IMR-90 (cell line): ENCODE measurements around the gene KRT35. TPM values are rescaled to one million over a fixed set of nuclear protein-coding genes. Genes with fewer than 3 reads are reported as not detected.
A peak's percentile ranks its signal among the peaks of the same experiment; 100 is the strongest.

Source experiments
- ATAC-seq: fragments of 200-7000 bp; cut with Tn5 transposase; 2 replicates; pipeline ENCODE4 v1.9.1; 2020; ENCODE audit warnings: low read depth, mild to moderate bottlenecking, moderate library complexity
- BruUV-seq: library from RNA; stranded (reverse); fragments of 400-500 nt; replicated peaks from 2 replicates; lab custom pipeline; 2021; lab: Mats Ljungman, UMichigan
- CTCF ChIA-PET: fragments of 300-600 bp; formaldehyde crosslinking; extraction: SDS; loops from one replicate; lab custom pipeline; 2021; ENCODE audit warnings: antibody characterized with exemption; lab: Yijun Ruan, JAX
- POLR2A ChIA-PET: fragments of 300-600 bp; sonication (Branson Sonifier 250); formaldehyde crosslinking; loops from one replicate; lab custom pipeline; 2022; ENCODE audit warnings: antibody characterized with exemption; ENCODE audit not compliant: unreplicated experiment; lab: Charles Lee
- DNase-seq: peaks from one replicate; pipeline ENCODE4 v3.0.0; 2013
- H2AFZ ChIP-seq: replicated peaks from 2 replicates; pipeline ENCODE3; 2013; ENCODE audit warnings: low read length, mild to moderate bottlenecking; ENCODE audit not compliant: poor library complexity
- H2AK5ac ChIP-seq: 2 replicates; pipeline ENCODE4 v1.6.1; 2013; ENCODE audit warnings: low read depth, low read length, inconsistent platforms
- H2AK9ac ChIP-seq: replicated peaks from 2 replicates; pipeline ENCODE3; 2013; ENCODE audit warnings: mild to moderate bottlenecking, low read depth, low read length, moderate library complexity; ENCODE audit not compliant: poor library complexity
- H2BK120ac ChIP-seq: 2 replicates; pipeline ENCODE4 v1.6.1; 2013; ENCODE audit warnings: low read depth, low read length, inconsistent platforms
- H2BK15ac ChIP-seq: 3 replicates; pipeline ENCODE4 v1.6.1; 2013; ENCODE audit warnings: low read depth, low read length, inconsistent platforms
- H2BK20ac ChIP-seq: 2 replicates; pipeline ENCODE4 v1.6.1; 2013; ENCODE audit warnings: low read depth, mild to moderate bottlenecking, inconsistent platforms, low read length, moderate library complexity
- H2BK5ac ChIP-seq: 2 replicates; pipeline ENCODE4 v1.6.1; 2013; ENCODE audit warnings: mild to moderate bottlenecking, low read depth, low read length, inconsistent platforms; ENCODE audit not compliant: poor library complexity, severe bottlenecking
- H3K14ac ChIP-seq: replicated peaks from 2 replicates; pipeline ENCODE4 v1.6.1; 2013; ENCODE audit warnings: low read depth, low read length, inconsistent platforms
- H3K18ac ChIP-seq: 2 replicates; pipeline ENCODE4 v1.6.1; 2013; ENCODE audit warnings: low read depth, low read length, control low read depth
- H3K23ac ChIP-seq: 2 replicates; pipeline ENCODE4 v1.6.1; 2013; ENCODE audit warnings: low read depth, low read length, inconsistent platforms
- H3K27ac ChIP-seq: 2 replicates; pipeline ENCODE4 v1.5.1; 2013; ENCODE audit warnings: mild to moderate bottlenecking, control low read depth, low read length; ENCODE audit not compliant: insufficient read depth
- H3K27me3 ChIP-seq: 2 replicates; pipeline ENCODE4 v1.6.1; 2013; ENCODE audit warnings: low read length; ENCODE audit not compliant: control insufficient read depth, insufficient read depth
- H3K36me3 ChIP-seq: 2 replicates; pipeline ENCODE4 v1.6.1; 2013; ENCODE audit warnings: low read length, mixed read lengths; ENCODE audit not compliant: control insufficient read depth, insufficient read depth
- H3K4ac ChIP-seq: 2 replicates; pipeline ENCODE4 v1.6.1; 2013; ENCODE audit warnings: low read depth, low read length, inconsistent platforms
- H3K4me1 ChIP-seq: 2 replicates; pipeline ENCODE4 v1.6.1; 2013; ENCODE audit warnings: low read length, mixed read lengths; ENCODE audit not compliant: control insufficient read depth, insufficient read depth
- H3K4me2 ChIP-seq: 2 replicates; pipeline ENCODE4 v1.6.1; 2013; ENCODE audit warnings: low read depth, mild to moderate bottlenecking, control low read depth, low read length, moderate library complexity
- H3K4me3 ChIP-seq: 2 replicates; pipeline ENCODE4 v1.5.1; 2013; ENCODE audit warnings: low read depth, mild to moderate bottlenecking, control low read depth, low read length, moderate library complexity; ENCODE audit not compliant: insufficient read depth
- H3K56ac ChIP-seq: 2 replicates; pipeline ENCODE4 v1.6.1; 2013; ENCODE audit warnings: low read length, inconsistent platforms; ENCODE audit not compliant: insufficient read depth; ENCODE audit errors: extremely low read depth
- H3K79me1 ChIP-seq, 2 experiments: 2 replicates each; pipeline ENCODE4 v1.6.1; 2013; ENCODE audit warnings: low read length in 2 of 2, inconsistent platforms in 1 of 2, low read depth in 1 of 2
- H3K9ac ChIP-seq: 2 replicates; pipeline ENCODE4 v1.6.1; 2013; ENCODE audit warnings: low read depth, low read length, control low read depth
- H3K9me1 ChIP-seq: 2 replicates; pipeline ENCODE4 v1.6.1; 2013; ENCODE audit warnings: low read length, inconsistent platforms; ENCODE audit not compliant: insufficient read depth
- H3K9me3 ChIP-seq: 2 replicates; pipeline ENCODE4 v1.6.1; 2013; ENCODE audit warnings: low read length; ENCODE audit not compliant: control insufficient read depth, insufficient read depth
- H4K20me1 ChIP-seq: 2 replicates; pipeline ENCODE4 v1.6.1; 2013; ENCODE audit warnings: low read length, inconsistent platforms; ENCODE audit not compliant: insufficient read depth
- H4K5ac ChIP-seq: 2 replicates; pipeline ENCODE4 v1.6.1; 2013; ENCODE audit warnings: mild to moderate bottlenecking, low read depth, low read length, control low read depth
- H4K8ac ChIP-seq, 2 experiments: 2 replicates each; pipeline ENCODE4 v1.6.1; 2013; ENCODE audit warnings: low read depth in 2 of 2, low read length in 2 of 2, control low read depth in 1 of 2, inconsistent platforms in 1 of 2
- H4K91ac ChIP-seq: 2 replicates; pipeline ENCODE4 v1.6.1; 2013; ENCODE audit warnings: low read depth, low read length, inconsistent platforms; ENCODE audit not compliant: insufficient read depth
- BHLHE40 ChIP-seq: fragments of 150-350 bp; IDR thresholded peaks from 2 replicates; pipeline ENCODE4 v1.6.1; 2016; ENCODE audit warnings: mild to moderate bottlenecking, low read depth, low read length
- FOS ChIP-seq: fragments of 150-350 bp; IDR thresholded peaks from 2 replicates; pipeline ENCODE4 v1.6.1; 2016; ENCODE audit warnings: low read depth, low read length
- MAFK ChIP-seq: IDR thresholded peaks from 2 replicates; pipeline ENCODE4 v1.6.1; 2012; ENCODE audit warnings: low read depth, low read length, improper control_type of control experiment
- MAZ ChIP-seq: IDR thresholded peaks from 2 replicates; pipeline ENCODE4 v1.6.1; 2012; ENCODE audit warnings: low read depth, mild to moderate bottlenecking, low read length, improper control_type of control experiment, moderate library complexity, borderline replicate concordance
- MXI1 ChIP-seq: IDR thresholded peaks from 2 replicates; pipeline ENCODE4 v1.6.1; 2012; ENCODE audit warnings: low read depth, mild to moderate bottlenecking, low read length, moderate library complexity, borderline replicate concordance
- POLR2A ChIP-seq: IDR thresholded peaks from 2 replicates; pipeline ENCODE4 v1.6.1; 2012; ENCODE audit warnings: mild to moderate bottlenecking, low read depth, low read length
- RAD21 ChIP-seq: IDR thresholded peaks from 2 replicates; pipeline ENCODE4 v1.6.1; 2012; ENCODE audit warnings: low read length, improper control_type of control experiment
- SMC3 ChIP-seq: fragments of 150-350 bp; IDR thresholded peaks from 2 replicates; pipeline ENCODE4 v1.6.1; 2016; ENCODE audit warnings: low read depth, mild to moderate bottlenecking, antibody characterized with exemption, low read length, moderate library complexity
- WGBS, 2 experiments: methylation state at CpG; one replicate each; pipeline versions ENCODE4 v1.1.5 to v1.1.7; 2013; ENCODE audit warnings: missing lambda C conversion rate in 2 of 2; ENCODE audit not compliant: insufficient read length in 1 of 2; ENCODE audit errors: extremely low coverage in 2 of 2; 5-methylcytosine and 5-hydroxymethylcytosine counted together
- dilution Hi-C: fragments of 300-500 bp; cut with HindIII; formaldehyde crosslinking; loops from one replicate; pipeline ENCODE4 v1.14.3; 2018; ENCODE audit warnings: low sequenced_read_pairs; ENCODE audit not compliant: unreplicated experiment
- in situ Hi-C: fragments of 300-500 bp; cut with MboI; formaldehyde crosslinking; loops from 3 replicates; pipeline ENCODE4 v1.14.3; 2019; ENCODE audit warnings: low sequenced_read_pairs, inconsistent platforms, mixed read lengths
- intact Hi-C: fragments of 100-400 bp; cut with micrococcal nuclease; formaldehyde crosslinking; loops from 2 replicates; pipeline ENCODE4 v1.10.0; 2022
- polyA plus RNA-seq, 3 experiments: library from polyadenylated mRNA; depleted of rRNA; stranded (reverse); fragments of >200 nt; gene quantifications; 2 replicates each; pipeline ENCODE4 v1.2.3, GENCODE V29; 2012; ENCODE audit warnings: low replicate concordance in 1 of 3
- total RNA-seq: library from RNA; depleted of rRNA; stranded (reverse); fragments of >200 nt; gene quantifications from 2 replicates; pipeline ENCODE4 v1.2.3, GENCODE V29; 2012
- TF ChIP-seq, protein P1 (sequence below): fragments of 150-350 bp; IDR thresholded peaks from 2 replicates; pipeline ENCODE4 v1.6.1; 2017; ENCODE audit warnings: mild to moderate bottlenecking, antibody characterized with exemption, low read length, low read depth

Gene KRT35
- total and polyA plus RNA-seq, 2 of the 4 experiments (the other 2 are of a cell fraction), result not detected

DNA sequence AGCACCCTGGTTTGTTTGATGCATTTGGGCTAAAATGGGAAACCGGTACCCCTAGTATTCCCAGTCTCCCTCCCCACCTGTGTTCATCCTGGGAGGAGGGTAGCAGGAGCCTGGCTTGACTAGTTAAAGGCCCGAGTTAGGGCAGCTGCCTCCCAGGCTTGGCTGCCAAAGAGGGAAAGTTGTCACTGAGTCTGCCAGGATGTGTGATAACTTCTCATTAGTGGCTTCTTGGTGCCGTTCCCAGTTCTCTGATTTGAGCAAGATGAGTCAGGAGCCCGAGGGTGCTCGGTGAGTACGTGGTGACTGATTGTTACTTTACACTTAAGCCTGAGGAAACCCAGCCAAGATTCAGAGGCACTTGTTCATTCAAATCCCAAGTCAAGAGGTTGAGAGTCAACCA is 16.3 kb downstream of the KRT35 start:
- H3K4me2 ChIP-seq, result no peak overlapping the region
- peak overlapping the region; percentile 45; the same call in 1 of the 2 replicates for H3K4ac ChIP-seq
- 0 out of 2 replicates have a peak overlapping the region, but pooled peaks have one; percentile 39 for H3K14ac ChIP-seq
- no peak overlapping the region for H3K18ac ChIP-seq
- H3K79me1 ChIP-seq, result no peaks in the 10 kb centered on the region
- no peak overlapping the region for H3K23ac ChIP-seq
- H2BK120ac ChIP-seq, result no peak overlapping the region
- no peak overlapping the region for H3K4me3 ChIP-seq
- H3K27me3 ChIP-seq, result peaks cover 25% of the 10 kb centered on the region
- H2BK5ac ChIP-seq, result no peak overlapping the region
- H3K9me1 ChIP-seq, result no peaks in the 10 kb centered on the region
- dilution Hi-C loops, result no loop called here
- H2BK15ac ChIP-seq, result peak overlapping the region; percentile 24; the same call in 1 of the 3 replicates
- BruUV-seq, result no TSS peak
- peak overlapping the region; percentile 17 for H2AFZ ChIP-seq
- H2AK5ac ChIP-seq, result no peak overlapping the region; the same call in 1 of the 2 replicates
- in situ Hi-C loops, result no loop called here
- DNase-seq, result peak; percentile 91
- H3K4me1 ChIP-seq, result peaks cover 8% of the 10 kb centered on the region
- H3K9ac ChIP-seq, result no peak overlapping the region
- WGBS, 2 experiments, result 0% methylated on average over 4 of the region's 6 CpGs; no CpG with 5 or more reads in 1 of the 2 experiments
- H3K9me3 ChIP-seq, result peaks cover 10% of the 10 kb centered on the region
- TF ChIP-seq POLR2A, result no peak
- TF ChIP-seq RAD21, result no peak
- TF ChIP-seq FOS, result peak; percentile 69
- TF ChIP-seq, protein P1, sequence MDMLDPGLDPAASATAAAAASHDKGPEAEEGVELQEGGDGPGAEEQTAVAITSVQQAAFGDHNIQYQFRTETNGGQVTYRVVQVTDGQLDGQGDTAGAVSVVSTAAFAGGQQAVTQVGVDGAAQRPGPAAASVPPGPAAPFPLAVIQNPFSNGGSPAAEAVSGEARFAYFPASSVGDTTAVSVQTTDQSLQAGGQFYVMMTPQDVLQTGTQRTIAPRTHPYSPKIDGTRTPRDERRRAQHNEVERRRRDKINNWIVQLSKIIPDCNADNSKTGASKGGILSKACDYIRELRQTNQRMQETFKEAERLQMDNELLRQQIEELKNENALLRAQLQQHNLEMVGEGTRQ, result no peak
- no peak for TF ChIP-seq MAZ
- peak; percentile 59 for TF ChIP-seq BHLHE40
- TF ChIP-seq MXI1, result no peak
- no peak for TF ChIP-seq SMC3
- no peak for TF ChIP-seq MAFK
- CTCF ChIA-PET, result no interaction called here
- no peak overlapping the region for H3K56ac ChIP-seq
- H4K91ac ChIP-seq, result no peak overlapping the region
- no peak overlapping the region for H3K27ac ChIP-seq
- POLR2A ChIA-PET, result no interaction called here
- no peaks in the 10 kb centered on the region; the same call in 1 of the 2 replicates for H4K20me1 ChIP-seq
- H3K36me3 ChIP-seq, result no peaks in the 10 kb centered on the region
- ATAC-seq, result peak; percentile 85
- H2AK9ac ChIP-seq, result peak overlapping the region; percentile 85
- H4K8ac ChIP-seq, result 0 out of 4 replicates have a peak overlapping the region, but pooled peaks of 1 of the 2 experiments have one; percentile 19
- H4K5ac ChIP-seq, result no peak overlapping the region
- H2BK20ac ChIP-seq, result no peak overlapping the region
- intact Hi-C loops, result no loop called here
